Naive thymus-derived CD8-positive, alpha-beta T cell (primary cell): Measurements from ENCODE around the gene DLG1. TPM values are rescaled to one million over a fixed set of nuclear protein-coding genes. Genes with fewer than 3 reads are reported as not detected.

Experiments used
- ATAC-seq, 2 donors: fragments of 150-1000 bp; cut with Tn5 transposase in 1 of 2; sonication (Bioruptor Pico), chemical (Tn5 transposase) in 1 of 2; 1 replicate in 1 of 2; 2 replicates in 1 of 2; pipeline ENCODE4 v1.10.0; 2021; ENCODE audit warnings: mild to moderate bottlenecking in 2 of 2, moderate library complexity in 2 of 2
- POLR2A ChIA-PET: fragments of 350-600 bp; sonication (Branson Sonifier 250); formaldehyde crosslinking; loops from one replicate; lab custom pipeline; 2021; ENCODE audit warnings: antibody characterized with exemption; lab: Charles Lee
- DNase-seq, 10 donors: peaks; one replicate each; pipeline versions ENCODE4 v3.0.0 to v3.0.0-alpha.2; 2020 to 2022
- H3K27ac Mint-ChIP-seq, 10 donors: one replicate each; pipeline ENCODE4 v1.8.0; 2020 to 2022; ENCODE audit warnings: mild to moderate bottlenecking in 10 of 10, mixed read lengths in 10 of 10, moderate library complexity in 4 of 10, inconsistent platforms in 1 of 10
- H3K27me3 Mint-ChIP-seq, 5 donors: one replicate each; pipeline ENCODE4 v1.8.0; 2021 to 2022; ENCODE audit warnings: mixed read lengths in 5 of 5
- H3K36me3 Mint-ChIP-seq, 3 donors: one replicate each; pipeline ENCODE4 v1.8.0; 2020 to 2022; ENCODE audit warnings: mixed read lengths in 3 of 3, mild to moderate bottlenecking in 2 of 3, inconsistent platforms in 1 of 3
- H3K4me1 Mint-ChIP-seq, 4 donors: one replicate each; pipeline ENCODE4 v1.8.0; 2021 to 2022; ENCODE audit warnings: mixed read lengths in 4 of 4
- H3K4me3 Mint-ChIP-seq, 10 donors: one replicate each; pipeline ENCODE4 v1.8.0; 2020 to 2022; ENCODE audit warnings: mild to moderate bottlenecking in 10 of 10, mixed read lengths in 10 of 10, moderate library complexity in 6 of 10, inconsistent platforms in 1 of 10
- H3K9me3 Mint-ChIP-seq, 9 donors: one replicate each; pipeline ENCODE4 v1.8.0; 2020 to 2022; ENCODE audit warnings: mixed read lengths in 9 of 9, mild to moderate bottlenecking in 3 of 9, inconsistent platforms in 1 of 9, moderate library complexity in 1 of 9
- polyA plus RNA-seq, 3 donors: library from polyadenylated mRNA; unstranded; fragments of 300-500 nt; fragmentation: Illumina TruSeq; gene quantifications; one replicate each; pipeline ENCODE4 v1.2.3, GENCODE V29; 2021
- total RNA-seq, 8 experiments: library from RNA in 2 of 8; stranded (reverse) in 2 of 8; gene quantifications; one replicate each; pipeline ENCODE4 v1.2.3 and lab custom pipeline; 2021 to 2026

DLG1 gene
- total and polyA plus RNA-seq, 5 experiments from 2014 or later: 23.5 to 87.1 (median 28.5) TPM

DNA sequence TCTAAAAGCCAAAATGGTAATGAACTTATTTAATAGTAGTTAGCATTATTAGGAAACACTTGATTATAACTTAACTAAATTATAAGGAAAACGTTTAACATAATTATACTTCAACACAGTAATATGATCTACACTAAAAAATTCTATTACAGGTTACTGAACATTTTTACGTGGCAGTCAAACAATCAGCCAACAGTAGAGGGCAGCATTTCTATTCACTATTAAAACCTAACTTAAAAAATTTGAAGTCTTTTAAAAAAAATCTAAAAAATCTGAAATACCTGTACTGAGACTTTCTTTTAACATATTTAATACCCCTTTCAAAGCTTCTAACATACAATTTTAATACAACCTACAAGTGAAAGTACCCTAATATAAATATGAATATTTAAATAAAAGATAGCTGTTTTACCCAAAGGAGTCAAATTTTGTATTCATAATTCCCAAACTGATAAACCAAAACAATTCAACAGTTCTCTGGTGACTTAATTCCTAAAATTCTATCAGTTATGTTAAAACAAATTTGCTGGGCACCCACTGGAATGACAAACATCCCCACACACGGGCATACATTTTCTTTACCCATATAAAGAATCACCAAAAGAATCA lies 41.5 kb downstream of the DLG1 start:
- Mint-ChIP-seq H3K27ac (no peak overlapping the region), H3K36me3 (peaks cover 0 to 7% (median 0%) of the 10 kb centered on the region in 3 donors), H3K27me3 (no peaks in the 10 kb centered on the region), H3K9me3 (peaks cover 0 to under 1% (median 0%) of the 10 kb centered on the region in 9 donors), H3K4me1 (peaks cover 26 to 68% (median 60%) of the 10 kb centered on the region in 4 donors), H3K4me3 (no peak overlapping the region)
- DNase-seq (peak in 7 of 10 donors; percentile 26 to 62 (median 50)), ATAC-seq (no peak)
- POLR2A ChIA-PET: no interaction called here

DNA sequence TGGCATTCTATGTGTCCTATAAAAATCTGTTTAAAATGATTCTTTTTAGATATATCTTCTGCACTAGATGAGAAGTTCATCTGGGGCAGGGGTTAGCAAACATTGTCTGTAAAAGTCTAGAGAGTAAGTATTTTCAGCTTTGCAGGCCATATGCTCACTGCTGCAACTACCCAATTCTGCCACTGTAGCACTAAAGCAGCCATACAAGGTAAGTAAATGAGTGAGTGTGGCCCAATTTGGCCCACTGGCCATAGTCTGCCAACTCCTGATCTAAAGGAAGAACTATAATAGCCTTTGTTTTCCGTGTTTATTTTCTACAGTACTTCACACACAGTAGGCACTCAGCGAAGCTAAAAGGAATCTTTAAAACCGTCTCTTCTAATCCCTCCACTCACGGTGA lies 42.3 kb downstream of the DLG1 start:
- POLR2A ChIA-PET: no interaction called here
- H3K27ac Mint-ChIP-seq: peak overlapping the region in 1 of 10 donors; percentile 43
- ATAC-seq: no peak
- DNase-seq: no peak
- peaks cover 0 to 15% (median 4%) of the 10 kb centered on the region in 3 donors for H3K36me3 Mint-ChIP-seq
- peaks cover 29 to 68% (median 60%) of the 10 kb centered on the region in 4 donors for H3K4me1 Mint-ChIP-seq
- no peaks in the 10 kb centered on the region for H3K27me3 Mint-ChIP-seq
- H3K9me3 Mint-ChIP-seq: peaks cover 0 to 4% (median 0%) of the 10 kb centered on the region in 9 donors
- no peak overlapping the region for H3K4me3 Mint-ChIP-seq

DNA sequence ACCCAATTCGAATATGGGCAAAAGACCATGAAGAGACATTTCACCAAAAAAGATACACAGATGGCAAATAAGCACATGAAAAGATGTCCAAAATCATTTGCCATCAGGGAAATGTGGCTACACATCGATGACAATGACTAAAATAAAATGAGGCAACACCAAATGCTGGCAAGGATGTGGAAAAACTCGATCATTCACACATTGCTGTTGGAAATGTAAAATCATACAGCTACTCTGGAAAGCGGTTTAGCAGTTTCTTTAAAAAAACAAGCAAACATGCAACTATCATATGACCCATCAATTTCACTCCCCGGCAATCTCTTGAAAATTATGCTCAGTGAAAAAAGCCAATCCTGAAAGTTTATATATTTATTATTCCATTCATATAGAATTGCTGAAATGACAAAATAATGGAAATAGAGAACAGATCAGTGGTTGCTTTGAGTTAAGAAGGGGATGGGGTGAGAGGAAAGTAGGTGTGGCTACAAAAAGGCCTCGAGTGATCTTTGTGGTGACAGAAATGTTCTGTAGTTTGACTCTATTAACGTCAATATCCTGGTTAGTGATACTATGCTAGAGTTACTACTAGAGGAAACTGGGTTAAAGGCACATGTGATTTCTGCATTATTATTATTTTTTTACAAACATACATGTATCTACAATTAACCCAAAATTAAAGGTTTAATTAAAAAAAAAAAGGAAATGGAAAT lies 45.0 kb downstream of the DLG1 start:
- DNase-seq: peak in 4 of 10 donors; percentile 10 to 52 (median 26)
- H3K4me3 Mint-ChIP-seq: peak overlapping the region in 2 of 10 donors; percentile 25 to 26

DNA sequence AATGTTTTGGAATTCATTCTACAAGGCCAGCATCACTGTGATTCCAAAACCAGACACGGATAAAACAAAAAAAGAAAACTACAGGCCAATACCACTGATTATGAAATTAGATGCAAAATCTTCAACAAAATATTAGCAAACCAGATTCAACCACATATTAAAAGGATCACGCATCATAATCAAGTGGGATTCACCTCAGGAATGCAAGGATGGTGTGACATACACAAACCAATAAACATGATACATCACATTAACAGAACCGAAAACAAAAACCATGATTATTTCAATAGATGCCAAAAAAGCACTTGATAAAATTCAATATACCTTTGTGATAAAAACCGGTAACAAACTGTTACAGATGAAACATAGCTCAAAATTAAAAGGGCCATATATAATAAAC lies 48.9 kb downstream of the DLG1 start:
- H3K36me3 Mint-ChIP-seq: peaks cover 29 to 50% (median 46%) of the 10 kb centered on the region in 3 donors
- no peak for ATAC-seq

More for the DNA sequence above, 45.0 kb downstream of the DLG1 start:
- Mint-ChIP-seq H3K4me1 (peaks cover 23 to 44% (median 41%) of the 10 kb centered on the region in 4 donors), H3K36me3 (peaks cover 11 to 33% (median 27%) of the 10 kb centered on the region in 3 donors), H3K27ac (peak overlapping the region in 3 of 10 donors; percentile 50 to 75 (median 70)), H3K27me3 (no peaks in the 10 kb centered on the region), H3K9me3 (peaks cover 0 to 27% (median 12%) of the 10 kb centered on the region in 9 donors)
- POLR2A ChIA-PET: no interaction called here
- peak; percentile 65 to 98 for ATAC-seq

DNA sequence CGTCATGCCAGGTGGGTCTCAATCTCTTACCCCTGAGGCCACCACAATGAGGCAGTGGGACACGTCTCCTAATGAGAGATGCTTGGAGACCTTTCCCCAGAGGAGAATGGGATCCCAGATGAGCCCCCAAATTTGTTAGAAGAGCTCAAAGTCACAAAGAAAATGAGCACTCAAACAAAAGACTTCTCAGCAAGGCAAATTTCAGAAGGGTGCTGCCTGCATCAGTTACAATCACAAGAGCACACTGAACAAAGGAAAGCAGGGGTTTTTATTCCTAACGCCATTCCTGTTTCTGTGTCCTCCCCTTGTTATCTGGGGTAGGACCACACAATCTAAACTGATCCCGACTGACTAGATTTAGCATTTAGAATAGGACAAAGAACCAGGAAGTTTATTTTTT lies 50.1 kb downstream of the DLG1 start:
- DNase-seq: no peak
- Mint-ChIP-seq H3K36me3 (peaks cover 39 to 61% (median 58%) of the 10 kb centered on the region in 3 donors), H3K27ac (no peak overlapping the region), H3K9me3 (peaks cover 1 to 58% (median 33%) of the 10 kb centered on the region in 9 donors), H3K4me1 (peaks cover 17 to 29% (median 23%) of the 10 kb centered on the region in 4 donors), H3K4me3 (peak overlapping the region in 1 of 10 donors; percentile 20), H3K27me3 (no peaks in the 10 kb centered on the region)
- POLR2A ChIA-PET: no interaction called here
- ATAC-seq: no peak

More for the DNA sequence above, 48.9 kb downstream of the DLG1 start:
- no peak overlapping the region for H3K4me3 Mint-ChIP-seq
- POLR2A ChIA-PET: no interaction called here
- no peak for DNase-seq
- no peak overlapping the region for H3K27ac Mint-ChIP-seq
- H3K9me3 Mint-ChIP-seq: peaks cover 0 to 47% (median 27%) of the 10 kb centered on the region in 9 donors
- no peaks in the 10 kb centered on the region for H3K27me3 Mint-ChIP-seq
- H3K4me1 Mint-ChIP-seq: peaks cover 24 to 41% (median 34%) of the 10 kb centered on the region in 4 donors

DNA sequence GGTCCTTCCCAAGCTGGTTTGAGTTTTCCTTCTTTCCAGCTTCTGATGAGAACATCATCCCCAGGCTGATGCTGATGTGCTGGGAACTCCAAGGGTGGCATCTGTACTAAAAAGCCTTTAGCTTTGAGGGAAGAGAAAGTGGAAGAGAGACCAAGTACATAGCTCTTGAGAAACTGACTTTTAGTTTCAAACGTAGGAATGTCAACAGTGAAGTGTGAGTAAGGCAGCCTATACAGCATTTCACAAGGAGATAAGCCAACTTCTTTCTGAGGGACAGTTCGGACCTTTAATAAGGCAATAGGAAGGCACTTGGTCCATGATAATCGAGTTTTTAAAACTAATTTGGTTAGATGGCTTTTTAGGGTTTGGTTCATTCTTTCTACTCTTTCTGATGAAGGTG lies 53.7 kb downstream of the DLG1 start:
- H3K27me3 Mint-ChIP-seq: no peaks in the 10 kb centered on the region
- peaks cover 14 to 20% (median 17%) of the 10 kb centered on the region in 4 donors for H3K4me1 Mint-ChIP-seq
- peak overlapping the region in 1 of 10 donors; percentile 40 for H3K27ac Mint-ChIP-seq
- H3K9me3 Mint-ChIP-seq: peaks cover 12 to 76% (median 44%) of the 10 kb centered on the region in 9 donors
- no peak for DNase-seq
- H3K4me3 Mint-ChIP-seq: no peak overlapping the region
- ATAC-seq: no peak
- peaks cover 50 to 77% (median 51%) of the 10 kb centered on the region in 3 donors for H3K36me3 Mint-ChIP-seq
- POLR2A ChIA-PET: no interaction called here

DNA sequence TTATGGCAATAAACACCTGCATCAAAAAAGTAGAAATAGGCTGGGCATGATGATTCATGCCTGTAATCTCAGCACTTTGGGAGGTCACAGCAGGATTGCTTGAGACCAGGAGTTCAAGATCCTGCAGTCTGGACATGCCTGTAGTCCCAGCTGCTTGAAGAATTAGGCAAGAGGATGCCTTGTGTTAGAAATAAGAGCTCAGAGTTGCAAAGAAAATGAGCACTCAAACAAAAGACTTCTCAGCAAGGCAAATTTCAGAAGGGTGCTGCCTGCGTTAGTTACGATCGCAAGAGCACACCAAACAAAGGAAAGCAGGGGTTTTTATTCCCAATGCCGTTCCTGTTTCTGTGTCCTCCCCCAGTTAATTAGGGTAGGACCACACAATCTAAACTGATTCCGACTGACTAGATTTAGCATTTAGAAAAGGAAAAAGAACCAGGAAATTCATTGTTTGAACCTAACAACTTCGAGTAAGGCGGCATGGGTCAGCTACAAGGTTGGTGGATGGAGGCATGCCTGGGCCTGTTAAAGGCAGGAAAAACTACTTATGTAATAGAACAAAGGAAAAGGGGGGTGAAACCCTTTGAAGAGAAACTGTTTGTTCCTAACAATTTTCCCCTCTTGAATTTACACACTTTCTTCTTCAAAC lies 55.5 kb downstream of the DLG1 start:
- H3K36me3 Mint-ChIP-seq: peaks cover 35 to 61% (median 39%) of the 10 kb centered on the region in 3 donors
- POLR2A ChIA-PET: no interaction called here

DNA sequence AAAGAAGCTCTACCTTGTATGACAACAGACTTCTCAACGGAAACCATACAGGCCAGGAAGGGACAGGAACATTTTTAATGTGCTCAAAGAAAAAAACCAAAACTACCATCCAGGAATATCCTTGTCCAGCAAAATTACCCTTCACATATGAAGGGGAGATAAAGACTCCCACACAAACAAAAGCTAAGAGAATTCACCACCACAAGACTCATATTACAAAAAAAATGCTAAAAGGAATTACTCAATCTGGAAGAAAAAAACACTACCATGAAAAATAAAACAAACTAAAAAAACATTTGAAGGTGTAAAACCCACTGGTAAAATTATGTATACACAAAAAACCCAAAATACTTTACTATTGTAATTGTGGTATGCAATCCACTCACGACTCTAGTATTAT lies 57.2 kb downstream of the DLG1 start:
- Mint-ChIP-seq H3K4me1 (peaks cover 32 to 45% (median 40%) of the 10 kb centered on the region in 4 donors), H3K4me3 (peak overlapping the region in 1 of 10 donors; percentile 1), H3K27ac (no peak overlapping the region), H3K36me3 (peaks cover 36 to 63% (median 41%) of the 10 kb centered on the region in 3 donors), H3K27me3 (no peaks in the 10 kb centered on the region), H3K9me3 (peaks cover 6 to 52% (median 35%) of the 10 kb centered on the region in 9 donors)
- POLR2A ChIA-PET: interaction anchor here (0.6 kb wide), 1 partner anchor 83 kb away, joined by 3 read pairs; no protein-coding TSS in a partner anchor
- no peak for ATAC-seq
- DNase-seq: no peak

More for the DNA sequence above, 55.5 kb downstream of the DLG1 start:
- ATAC-seq (no peak), DNase-seq (no peak)
- Mint-ChIP-seq H3K9me3 (peaks cover 9 to 60% (median 35%) of the 10 kb centered on the region in 9 donors), H3K4me3 (no peak overlapping the region), H3K4me1 (peaks cover 29 to 39% (median 32%) of the 10 kb centered on the region in 4 donors), H3K27me3 (no peaks in the 10 kb centered on the region), H3K27ac (peak overlapping the region in 1 of 10 donors; percentile 63)

DNA sequence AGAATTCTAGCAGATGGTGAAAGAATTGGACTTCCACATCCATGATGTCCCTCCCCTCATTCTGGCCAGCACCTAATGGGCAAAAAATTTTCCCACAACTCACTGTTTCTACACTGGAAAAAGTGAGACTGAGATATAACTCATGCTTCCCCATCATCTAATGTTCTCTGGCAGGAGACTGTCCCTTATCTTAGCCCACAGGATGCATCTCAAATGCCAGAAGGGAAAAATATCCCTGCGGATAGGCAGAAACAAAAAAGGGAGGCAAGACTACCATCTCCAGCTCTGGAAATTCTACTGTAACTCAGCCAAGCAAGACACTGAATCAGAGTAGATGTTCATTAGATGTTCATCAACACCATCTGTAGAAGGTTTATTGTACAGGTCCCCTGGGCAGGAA lies 58.6 kb downstream of the DLG1 start:
- Mint-ChIP-seq H3K27me3 (no peaks in the 10 kb centered on the region), H3K4me1 (peaks cover 34 to 52% (median 47%) of the 10 kb centered on the region in 4 donors), H3K4me3 (peak overlapping the region in 2 of 10 donors; percentile 14 to 31), H3K36me3 (peaks cover 39 to 69% (median 46%) of the 10 kb centered on the region in 3 donors), H3K27ac (peak overlapping the region in 1 of 10 donors; percentile 20), H3K9me3 (peaks cover 6 to 54% (median 35%) of the 10 kb centered on the region in 9 donors)
- POLR2A ChIA-PET: no interaction called here
- ATAC-seq (no peak), DNase-seq (no peak)

DNA sequence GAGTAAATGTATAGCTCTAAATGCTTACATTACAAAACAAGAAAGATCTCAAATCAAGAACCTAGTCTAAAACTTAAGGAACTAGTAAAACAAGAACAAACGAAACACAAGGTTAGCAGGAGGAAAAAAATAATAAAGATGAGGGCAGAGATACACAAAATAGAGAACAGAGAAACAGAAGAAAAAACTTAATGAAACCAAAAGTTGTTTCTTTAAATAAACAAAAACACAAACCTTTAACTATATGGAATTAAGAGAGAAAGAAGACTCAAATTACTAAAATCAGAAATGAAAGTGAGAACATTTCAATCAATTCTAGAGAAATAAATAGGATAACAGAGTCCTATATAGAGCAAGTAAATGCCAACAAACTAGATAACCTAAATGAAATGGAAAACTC lies 59.6 kb downstream of the DLG1 start:
- H3K36me3 Mint-ChIP-seq: peaks cover 30 to 69% (median 46%) of the 10 kb centered on the region in 3 donors
- POLR2A ChIA-PET: no interaction called here
- no peaks in the 10 kb centered on the region for H3K27me3 Mint-ChIP-seq
- ATAC-seq (no peak), DNase-seq (no peak)
- H3K4me1 Mint-ChIP-seq: peaks cover 38 to 58% (median 52%) of the 10 kb centered on the region in 4 donors
- H3K4me3 Mint-ChIP-seq: peak overlapping the region in 7 of 10 donors; percentile 0 to 44 (median 3)
- H3K9me3 Mint-ChIP-seq: peaks cover 6 to 45% (median 25%) of the 10 kb centered on the region in 9 donors
- H3K27ac Mint-ChIP-seq: peak overlapping the region in 4 of 10 donors; percentile 1 to 86 (median 19)

DNA sequence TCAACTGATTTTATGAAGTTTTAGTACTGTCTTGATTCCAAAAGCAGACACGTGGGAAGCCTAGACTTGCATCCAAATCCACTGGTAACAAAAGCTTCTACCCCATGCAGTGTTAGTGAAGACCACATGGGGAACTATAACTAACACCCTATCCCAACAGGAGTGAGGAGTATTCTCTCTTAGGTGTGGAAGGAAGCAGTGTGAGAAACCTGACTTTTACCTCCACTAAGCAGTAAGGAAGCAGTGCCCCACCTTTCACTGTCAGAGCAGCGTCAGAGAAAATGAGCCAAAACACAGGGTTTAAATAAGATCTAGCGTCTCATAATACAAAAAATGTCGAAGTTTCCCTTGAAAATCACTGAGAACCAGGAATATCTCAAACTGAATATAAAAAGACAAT lies 60.5 kb downstream of the DLG1 start:
- Mint-ChIP-seq H3K27ac (peak overlapping the region in 1 of 10 donors; percentile 18), H3K27me3 (no peaks in the 10 kb centered on the region), H3K9me3 (peaks cover 6 to 36% (median 25%) of the 10 kb centered on the region in 9 donors), H3K4me1 (peaks cover 38 to 59% (median 53%) of the 10 kb centered on the region in 4 donors), H3K4me3 (no peak overlapping the region), H3K36me3 (peaks cover 22 to 61% (median 41%) of the 10 kb centered on the region in 3 donors)
- POLR2A ChIA-PET: no interaction called here
- ATAC-seq (no peak), DNase-seq (no peak)

DNA sequence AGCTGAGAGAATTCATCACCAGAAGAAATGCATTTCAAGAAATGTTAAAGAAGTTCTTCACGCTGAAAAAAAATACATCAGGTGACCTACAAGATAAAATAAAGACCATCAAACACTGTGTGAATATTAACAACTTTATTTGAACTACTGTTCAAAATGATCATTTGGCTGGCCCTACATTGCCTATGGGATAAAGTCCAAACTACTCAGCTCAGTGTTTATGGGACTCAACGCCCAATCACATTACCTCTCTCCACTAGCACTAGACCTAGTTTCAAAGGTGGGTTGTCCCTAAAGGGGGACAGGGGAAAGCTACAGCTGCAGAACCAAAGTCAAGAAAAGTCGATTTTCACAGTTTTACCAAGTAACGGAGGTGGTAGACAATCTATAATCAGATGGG lies 62.0 kb downstream of the DLG1 start:
- no peak for DNase-seq
- Mint-ChIP-seq H3K9me3 (peaks cover 0 to 22% (median 16%) of the 10 kb centered on the region in 9 donors), H3K36me3 (peaks cover 15 to 46% (median 34%) of the 10 kb centered on the region in 3 donors), H3K27me3 (no peaks in the 10 kb centered on the region), H3K27ac (no peak overlapping the region), H3K4me3 (no peak overlapping the region), H3K4me1 (peaks cover 35 to 59% (median 57%) of the 10 kb centered on the region in 4 donors)
- ATAC-seq: no peak
- POLR2A ChIA-PET: no interaction called here
